Measurements from ENCODE around the gene OR2L8.

The OR2L8 gene

DNA sequence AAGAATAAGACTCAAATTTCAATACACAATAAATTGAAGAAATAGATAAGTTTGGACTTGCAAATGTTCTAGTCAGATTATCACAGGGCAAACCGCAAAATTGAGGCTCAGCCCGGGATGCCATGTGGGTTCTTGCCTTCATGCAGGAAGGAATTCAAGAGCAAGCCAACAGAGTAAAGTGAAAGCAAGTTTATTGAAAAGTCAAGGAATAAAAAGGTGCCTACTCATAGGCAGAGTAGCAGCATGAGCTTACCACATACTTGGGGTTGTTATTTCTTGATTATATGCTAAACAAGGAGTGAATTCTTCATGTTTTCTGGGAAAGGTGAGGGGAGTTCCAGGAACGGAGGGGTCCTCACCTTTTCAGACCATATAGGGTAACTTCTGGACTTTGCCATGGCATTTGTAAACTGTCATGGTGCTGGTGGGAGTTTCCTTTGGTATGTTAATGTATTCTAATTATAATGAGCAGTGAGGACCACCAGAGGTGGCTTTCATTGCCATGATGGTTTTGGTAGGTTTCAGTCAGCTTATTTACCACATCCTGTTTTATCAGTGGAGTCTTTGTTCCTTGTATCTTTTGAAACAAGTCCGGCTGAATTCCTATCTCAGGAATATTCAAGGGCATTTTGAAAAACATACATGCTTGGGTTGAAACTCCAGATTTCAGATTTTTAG is 14.4 kb downstream of the OR2L8 start:
- DNase-seq: no peak
- no peak overlapping the region for H3K4me3 ChIP-seq (ENCODE audit: low read depth, low read length)
- no peaks in the 10 kb centered on the region for H3K27me3 ChIP-seq
- no peaks in the 10 kb centered on the region for H3K4me1 ChIP-seq
- no peak for TF ChIP-seq CTCF (IDR thresholded peaks at IDR 0.05; ENCODE audit: low read depth, low read length)
- no peaks in the 10 kb centered on the region for H3K9me3 ChIP-seq
- H3K36me3 ChIP-seq: no peaks in the 10 kb centered on the region

DNA sequence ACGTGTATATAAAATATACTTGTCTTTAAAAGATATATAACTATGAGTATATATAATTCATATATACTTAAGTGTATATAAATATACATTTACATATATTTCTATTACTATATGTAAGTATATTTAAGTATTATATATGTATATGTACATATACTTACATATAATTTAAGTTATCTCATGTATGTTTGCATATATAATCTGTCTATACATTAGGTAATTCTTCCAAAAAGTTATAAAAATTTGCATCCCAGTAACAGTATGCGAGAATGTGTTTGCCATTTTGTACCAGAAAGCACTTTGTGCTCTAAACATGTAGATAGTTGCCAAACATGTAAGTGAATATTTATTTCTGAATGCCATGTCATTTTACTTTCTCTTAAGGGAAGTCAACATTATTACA is 16.3 kb downstream of the OR2L8 start, which contains the start of gene OR2AK2:
Gene OR2AK2, plus strand, starts transcription at position 301 of the 400 bp plus-strand sequence. CDS start 144 bp downstream, outside the sequence.
- no peaks in the 10 kb centered on the region for H3K4me1 ChIP-seq
- TF ChIP-seq CTCF (IDR thresholded peaks at IDR 0.05; ENCODE audit: low read depth, low read length): no peak
- no peaks in the 10 kb centered on the region for H3K9me3 ChIP-seq
- no peak for DNase-seq
- H3K36me3 ChIP-seq: no peaks in the 10 kb centered on the region
- H3K27me3 ChIP-seq: no peaks in the 10 kb centered on the region
- no peak within 1 kb of the TSS for H3K4me3 ChIP-seq (ENCODE audit: low read depth, low read length)

DNA sequence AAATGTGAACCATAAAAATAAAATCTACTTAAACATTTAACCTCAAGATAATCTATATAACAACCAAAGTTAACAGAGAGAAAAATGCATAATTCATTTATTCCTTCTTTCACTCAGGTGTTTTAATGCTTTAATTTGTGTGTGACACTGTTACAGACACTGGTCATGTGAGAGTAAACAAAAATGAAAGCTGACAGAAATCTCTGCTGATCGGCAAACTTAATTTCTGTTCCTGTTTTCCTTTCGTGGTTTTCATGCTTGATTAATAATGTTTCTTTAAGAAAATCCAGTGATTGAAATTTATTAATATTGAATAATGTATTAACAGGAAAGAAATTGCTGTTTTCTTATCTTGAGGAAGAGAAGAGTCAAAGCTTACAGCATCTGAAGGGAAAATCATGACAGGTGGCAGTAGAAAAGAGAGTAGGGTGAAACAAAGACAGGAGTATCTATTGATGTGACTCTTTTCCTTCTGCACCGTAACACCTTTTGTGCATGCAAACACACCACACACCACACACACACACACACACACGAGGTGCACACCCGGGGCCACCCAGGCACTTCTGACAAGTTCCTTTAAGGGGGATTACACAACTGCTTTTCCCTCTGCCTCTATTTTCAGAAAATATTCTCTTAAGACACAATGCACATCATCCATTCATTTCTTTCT is 18.0 kb downstream of the OR2L8 start:
- Histone ChIP-seq H3K4me1 (no peaks in the 10 kb centered on the region), H3K9me3 (no peaks in the 10 kb centered on the region), H3K36me3 (no peaks in the 10 kb centered on the region), H3K4me3 (ENCODE audit: low read depth, low read length) (no peak overlapping the region), H3K27me3 (no peaks in the 10 kb centered on the region)
- TF ChIP-seq CTCF (IDR thresholded peaks at IDR 0.05; ENCODE audit: low read depth, low read length): no peak
- no peak for DNase-seq

DNA sequence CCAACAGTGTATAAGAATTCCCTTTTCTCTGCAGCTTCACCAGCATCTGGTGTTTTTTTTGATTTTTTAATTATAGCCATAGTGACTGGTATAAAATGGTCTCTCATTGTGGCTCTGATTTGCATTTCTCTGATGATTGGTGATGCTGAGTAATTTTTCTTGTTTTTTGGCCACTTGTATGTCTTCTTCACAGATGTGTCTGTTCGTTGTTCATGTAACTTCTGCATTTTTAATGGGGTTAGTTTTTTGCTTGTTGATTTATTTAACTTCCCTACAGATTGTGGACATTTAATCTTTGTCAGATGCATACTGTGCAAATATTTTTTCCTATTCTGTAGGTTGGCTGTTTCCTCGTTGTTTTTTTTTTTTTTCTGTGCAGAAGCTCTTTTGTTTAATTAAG is 44.3 kb downstream of the OR2L8 start:
- no peak for TF ChIP-seq CTCF (IDR thresholded peaks at IDR 0.05; ENCODE audit: low read depth, low read length)
- no peak overlapping the region for H3K4me3 ChIP-seq (ENCODE audit: low read depth, low read length)

DNA sequence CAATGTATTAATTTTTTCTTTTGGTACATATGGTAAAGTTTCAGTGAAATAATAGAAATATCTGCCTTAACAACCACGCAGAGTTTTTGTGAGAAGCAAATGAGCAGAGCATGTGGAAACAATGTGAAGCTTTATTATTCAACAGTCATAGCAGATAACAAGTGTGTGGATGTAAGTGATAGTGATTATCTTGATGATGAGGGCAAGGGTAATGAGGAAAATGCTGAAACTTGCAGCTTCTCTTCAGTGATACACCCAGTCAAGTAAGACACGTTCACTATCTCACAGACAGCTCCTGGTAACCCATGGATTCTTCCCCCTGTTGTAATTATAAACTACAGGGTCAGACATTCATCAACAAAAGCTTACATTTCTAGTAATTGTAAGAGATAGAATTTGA is 50.2 kb downstream of the OR2L8 start:
- H3K9me3 ChIP-seq: no peaks in the 10 kb centered on the region
- no peaks in the 10 kb centered on the region for H3K4me1 ChIP-seq
- no peaks in the 10 kb centered on the region for H3K36me3 ChIP-seq
- DNase-seq: no peak
- no peak for TF ChIP-seq CTCF (IDR thresholded peaks at IDR 0.05; ENCODE audit: low read depth, low read length)
- H3K4me3 ChIP-seq (ENCODE audit: low read depth, low read length): no peak overlapping the region
- H3K27me3 ChIP-seq: no peaks in the 10 kb centered on the region

More for the DNA sequence above, 44.3 kb downstream of the OR2L8 start:
- no peaks in the 10 kb centered on the region for H3K4me1 ChIP-seq
- no peaks in the 10 kb centered on the region for H3K27me3 ChIP-seq
- H3K9me3 ChIP-seq: no peaks in the 10 kb centered on the region
- H3K36me3 ChIP-seq: no peaks in the 10 kb centered on the region
- no peak for DNase-seq

Data from BE2C (cell line).